Prostate gland (tissue), 2 donors: ENCODE data around the gene ERC2. TPM values are rescaled to one million over a fixed set of nuclear protein-coding genes. Genes with fewer than 3 reads are reported as not detected.
A peak's percentile ranks its signal among the peaks of the same experiment; 100 is the strongest.

ENCODE experiments used
- DNase-seq: peaks from one replicate; pipeline ENCODE4 v3.0.0-alpha.2; 2019; ENCODE audit warnings: low spot score
- H3K27ac ChIP-seq, 2 donors: fragments of 200-600 bp; sonication (generic); 2 replicates each; pipeline ENCODE4 v1.5.1; 2017 to 2019
- H3K27me3 ChIP-seq: fragments of 200-600 bp; sonication (generic); replicated peaks from 2 replicates; pipeline ENCODE4 v1.5.1; 2019; ENCODE audit not compliant: insufficient read depth
- H3K36me3 ChIP-seq, 2 donors: fragments of 200-600 bp; sonication (generic); 1 replicate in 1 of 2; 2 replicates in 1 of 2; pipeline versions ENCODE4 v1.5.1 to v1.8.1; 2017 to 2019
- H3K4me1 ChIP-seq: fragments of 200-600 bp; sonication (generic); replicated peaks from 2 replicates; pipeline ENCODE4 v1.5.1; 2019
- H3K4me3 ChIP-seq, 2 donors: fragments of 200-600 bp; sonication (generic); 2 replicates each; pipeline ENCODE4 v1.5.1; 2017 to 2019
- H3K9me3 ChIP-seq: fragments of 200-600 bp; sonication (generic); 2 replicates; pipeline ENCODE4 v1.5.1; 2017
- CTCF ChIP-seq, 4 experiments: fragments of 200-600 bp in 2 of 4; fragments of 450-650 bp in 2 of 4; sonication (generic) in 2 of 4; IDR thresholded peaks; 1 replicate in 3 of 4; 2 replicates in 1 of 4; pipeline ENCODE4 v1.5.1; 2016 to 2019; ENCODE audit warnings: antibody characterized with exemption in 4 of 4, mild to moderate bottlenecking in 2 of 4, moderate library complexity in 2 of 4
- POLR2A ChIP-seq: fragments of 450-650 bp; IDR thresholded peaks from one replicate; pipeline ENCODE4 v1.6.1; 2016; ENCODE audit warnings: antibody characterized with exemption, mild to moderate bottlenecking
- POLR2AphosphoS5 ChIP-seq: sonication (generic); formaldehyde crosslinking; IDR thresholded peaks from one replicate; pipeline ENCODE4 v1.6.1; 2017; ENCODE audit warnings: antibody characterized with exemption
- WGBS: methylation state at CpG from one replicate; pipeline ENCODE4 v1.1.5; 2018; 5-methylcytosine and 5-hydroxymethylcytosine counted together
- intact Hi-C: fragments of 100-400 bp; cut with DNase I; formaldehyde crosslinking; loops from one replicate; pipeline ENCODE4 v1.14.2; 2022
- total RNA-seq, 2 donors: library from RNA; depleted of rRNA; stranded (reverse); fragments of >200 nt; gene quantifications; one replicate each; pipeline ENCODE4 v1.1.0, GENCODE V29; 2016

The ERC2 gene
- total RNA-seq, 2 donors from 2014 or later: 1.0 to 2.7 TPM

DNA sequence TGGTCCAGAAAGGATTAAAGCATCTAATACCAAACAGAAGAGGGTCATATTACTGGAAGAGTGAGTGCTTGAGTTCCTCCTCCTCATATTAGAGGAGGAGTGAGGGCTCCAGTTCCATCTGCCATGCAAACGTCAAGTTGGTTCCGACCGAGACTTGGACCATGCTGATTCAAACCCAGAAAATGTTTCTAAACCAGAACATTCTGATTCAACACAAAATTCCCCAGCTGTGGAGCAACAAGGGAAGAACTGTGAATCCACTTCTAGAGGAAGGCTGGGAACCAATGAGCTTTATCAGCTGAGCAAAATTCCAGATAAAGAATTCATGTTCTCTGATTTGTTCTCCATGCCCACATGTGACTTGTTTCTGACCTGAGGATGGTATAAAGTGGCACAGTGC lies 845.5 kb downstream of the ERC2 start:
- no peak overlapping the region for H3K4me3 ChIP-seq
- whole genome bisulfite sequencing: 64% methylated on average over 3 of the region's 3 CpGs
- H3K9me3 ChIP-seq: no peaks in the 10 kb centered on the region
- H3K4me1 ChIP-seq: no peaks in the 10 kb centered on the region
- no peak for DNase-seq
- TF ChIP-seq CTCF (IDR thresholded peaks at IDR 0.05): no peak
- TF ChIP-seq POLR2AphosphoS5: no peak
- no peak for TF ChIP-seq POLR2A
- no peak overlapping the region for H3K27ac ChIP-seq
- no peaks in the 10 kb centered on the region for H3K27me3 ChIP-seq
- no peaks in the 10 kb centered on the region for H3K36me3 ChIP-seq
- intact Hi-C loops: no loop called here

GRCh38 chr3:55622116-55622515 lies 846.2 kb downstream of the ERC2 start:
- no peak for DNase-seq
- Histone ChIP-seq H3K4me1 (no peaks in the 10 kb centered on the region), H3K4me3 (no peak overlapping the region), H3K27me3 (no peaks in the 10 kb centered on the region), H3K9me3 (no peaks in the 10 kb centered on the region), H3K27ac (no peak overlapping the region), H3K36me3 (no peaks in the 10 kb centered on the region)
- TF ChIP-seq POLR2A: no peak
- TF ChIP-seq CTCF (IDR thresholded peaks at IDR 0.05): no peak
- TF ChIP-seq POLR2AphosphoS5: no peak
- 97% methylated on average over 3 of the region's 3 CpGs for WGBS
- intact Hi-C loops: no loop called here

DNA sequence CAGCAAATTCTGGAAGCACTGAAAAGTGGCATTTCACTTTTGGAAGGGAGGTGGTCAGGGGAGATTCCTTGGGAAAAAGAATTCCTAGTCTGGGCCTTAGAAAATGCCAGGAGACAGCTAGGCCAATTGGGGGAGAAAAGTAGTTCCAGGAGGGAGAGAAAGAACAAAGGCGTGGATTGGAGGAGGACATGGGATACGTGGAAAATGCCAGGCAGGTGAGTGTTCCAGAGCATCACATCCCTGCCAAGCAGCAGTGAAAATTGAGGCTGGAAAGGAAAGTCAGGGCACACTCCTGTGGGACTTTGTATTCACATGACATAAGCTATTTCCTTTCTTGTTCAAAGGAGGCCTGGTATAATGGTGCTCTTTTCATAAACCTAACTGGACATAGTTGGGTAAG lies 846.6 kb downstream of the ERC2 start:
- H3K27me3 ChIP-seq: no peaks in the 10 kb centered on the region
- no peaks in the 10 kb centered on the region for H3K4me1 ChIP-seq
- WGBS: 97% methylated on average over 2 of the region's 2 CpGs

DNA sequence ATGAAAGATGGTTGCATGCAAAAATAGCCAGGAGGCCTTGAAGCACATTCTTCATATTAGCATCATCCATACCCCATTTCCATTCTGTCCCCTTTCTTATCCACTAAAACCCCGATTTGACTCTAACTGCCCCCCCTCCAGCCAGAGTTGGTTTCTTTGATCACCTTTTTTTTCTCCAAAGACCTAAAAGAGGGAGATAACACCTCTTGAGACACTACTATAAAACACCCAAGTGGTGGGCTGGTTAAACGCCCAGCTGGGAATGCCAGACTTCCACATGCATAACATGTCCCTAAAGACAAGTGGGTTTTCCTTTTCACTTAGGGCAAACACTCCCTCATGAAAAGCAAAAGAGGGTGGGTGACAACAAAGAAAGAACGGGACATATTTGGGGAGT lies 847.2 kb downstream of the ERC2 start:
- intact Hi-C loops: no loop called here
- H3K27me3 ChIP-seq: no peaks in the 10 kb centered on the region
- no peak overlapping the region for H3K27ac ChIP-seq
- 69% methylated on average over 3 of the region's 3 CpGs for WGBS
- no peak for TF ChIP-seq CTCF (IDR thresholded peaks at IDR 0.05)
- no peak for TF ChIP-seq POLR2AphosphoS5
- TF ChIP-seq POLR2A: no peak
- DNase-seq: no peak
- no peaks in the 10 kb centered on the region for H3K36me3 ChIP-seq
- H3K4me3 ChIP-seq: no peak overlapping the region
- H3K9me3 ChIP-seq: no peaks in the 10 kb centered on the region
- no peaks in the 10 kb centered on the region for H3K4me1 ChIP-seq

More for the DNA sequence above, 846.6 kb downstream of the ERC2 start:
- DNase-seq: no peak
- no peak overlapping the region for H3K4me3 ChIP-seq
- TF ChIP-seq POLR2AphosphoS5 (no peak), CTCF (IDR thresholded peaks at IDR 0.05) (no peak), POLR2A (no peak)
- no peaks in the 10 kb centered on the region for H3K9me3 ChIP-seq
- H3K36me3 ChIP-seq: no peaks in the 10 kb centered on the region
- intact Hi-C loops: no loop called here
- no peak overlapping the region for H3K27ac ChIP-seq

GRCh38 chr3:55620351-55621025 lies 847.8 kb downstream of the ERC2 start:
- Histone ChIP-seq H3K9me3 (no peaks in the 10 kb centered on the region), H3K27me3 (no peaks in the 10 kb centered on the region), H3K36me3 (no peaks in the 10 kb centered on the region), H3K4me3 (no peak overlapping the region), H3K27ac (no peak overlapping the region), H3K4me1 (no peaks in the 10 kb centered on the region)
- TF ChIP-seq CTCF (IDR thresholded peaks at IDR 0.05) (no peak), POLR2A (no peak), POLR2AphosphoS5 (no peak)
- peak; percentile 21 for DNase-seq
- intact Hi-C loops: no loop called here
- WGBS: 14% methylated on average over 12 of the region's 12 CpGs
